SH-SY5Y (cell line): Measurements from ENCODE around the gene HDDC2.

Experiments
- GATA2 ChIP-seq: IDR thresholded peaks from 2 replicates; pipeline ENCODE4 v1.6.1; 2011; ENCODE audit warnings: mild to moderate bottlenecking, low read depth, low read length
- GATA3 ChIP-seq: IDR thresholded peaks from 2 replicates; pipeline ENCODE4 v1.6.1; 2011; ENCODE audit warnings: low read depth, mild to moderate bottlenecking, low read length, moderate library complexity

DNA sequence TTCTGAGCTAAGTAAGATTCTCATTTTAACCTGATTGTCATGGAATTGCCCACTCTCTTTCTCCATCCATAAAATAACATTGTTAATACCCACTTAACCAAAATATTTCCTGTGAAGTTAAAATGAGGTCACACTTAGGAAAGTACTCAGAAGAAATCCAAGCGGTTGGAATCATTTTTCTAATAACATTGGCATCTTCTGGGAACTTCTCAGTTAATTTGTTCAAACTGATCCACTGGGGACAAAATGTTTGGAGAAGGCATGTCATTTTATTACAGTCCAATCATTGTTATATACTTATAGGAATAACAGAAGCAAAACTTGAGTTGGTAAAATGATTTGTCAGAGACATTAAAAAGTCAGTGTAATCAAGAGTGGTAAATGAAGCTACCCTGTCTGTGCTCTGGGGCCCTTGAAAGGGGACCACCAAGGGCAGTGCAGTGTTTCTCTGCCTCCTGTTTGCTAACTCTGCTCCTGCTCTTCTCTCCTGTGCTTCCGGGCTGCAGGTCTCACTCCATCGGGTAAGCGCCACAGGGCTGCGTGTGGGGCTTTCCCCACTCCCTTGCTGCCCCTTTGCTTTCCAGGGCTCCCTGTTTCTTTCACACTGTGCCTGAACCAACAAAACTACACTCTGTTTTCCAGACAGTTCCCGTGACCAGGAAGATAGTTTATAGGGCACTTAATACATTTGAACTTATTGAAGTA, 50.1 kb downstream of the HDDC2 start:
- no peak for TF ChIP-seq GATA3
- no peak for TF ChIP-seq GATA2
